HAP-1 (cell line): ENCODE data around the gene ZNF503.

Experiments
- DNase-seq, 2 experiments: peaks; one replicate each; pipeline ENCODE4 v3.0.0-alpha.2; 2016 to 2020; ENCODE audit warnings: low spot score in 2 of 2
- H3K27me3 ChIP-seq: fragments of 250-450 bp; sonication (Bioruptor Pico); 2 replicates; pipeline ENCODE4 v1.5.1; 2020; ENCODE audit warnings: low read depth, mild to moderate bottlenecking, moderate library complexity
- H3K36me3 ChIP-seq: fragments of 250-450 bp; sonication (Bioruptor Pico); replicated peaks from 2 replicates; pipeline ENCODE4 v1.5.1; 2020; ENCODE audit warnings: mild to moderate bottlenecking
- H3K4me1 ChIP-seq: fragments of 250-450 bp; sonication (Bioruptor Pico); 2 replicates; pipeline ENCODE4 v1.5.1; 2020; ENCODE audit warnings: mild to moderate bottlenecking
- H3K4me3 ChIP-seq: fragments of 250-450 bp; sonication (Bioruptor Pico); 2 replicates; pipeline ENCODE4 v1.5.1; 2020; ENCODE audit warnings: mild to moderate bottlenecking, moderate library complexity
- H3K9me3 ChIP-seq: fragments of 250-450 bp; sonication (Bioruptor Pico); 2 replicates; pipeline ENCODE4 v1.5.1; 2020; ENCODE audit warnings: mild to moderate bottlenecking, moderate library complexity
- in situ Hi-C: fragments of 300-500 bp; cut with MboI; formaldehyde crosslinking; loops from 3 replicates; pipeline ENCODE4 v1.14.3; 2020; ENCODE audit warnings: low sequenced_read_pairs, inconsistent platforms, mixed read lengths

ZNF503 gene

GRCh38 chr10:75398692-75399460 lies 2.7 kb downstream of the ZNF503 start:
- Histone ChIP-seq H3K4me3 (no peak overlapping the region), H3K9me3 (no peaks in the 10 kb centered on the region), H3K36me3 (peaks cover 4% of the 10 kb centered on the region), H3K4me1 (peaks cover 9% of the 10 kb centered on the region; the same call in 1 of the 2 replicates), H3K27me3 (peaks cover 10% of the 10 kb centered on the region)
- in situ Hi-C loops, result loop anchor here (25.0 kb wide), 1 partner anchor 638 kb away; no protein-coding TSS in a partner anchor
- no peak for DNase-seq

GRCh38 chr10:75398200-75398691 lies 3.3 kb downstream of the ZNF503 start:
- DNase-seq, result no peak
- Histone ChIP-seq H3K27me3 (peaks cover 14% of the 10 kb centered on the region), H3K4me1 (peaks cover 5% of the 10 kb centered on the region; the same call in 1 of the 2 replicates), H3K4me3 (no peak overlapping the region), H3K9me3 (no peaks in the 10 kb centered on the region), H3K36me3 (peaks cover 4% of the 10 kb centered on the region)
- in situ Hi-C loops, result loop anchor here (25.0 kb wide), 1 partner anchor 639 kb away; no protein-coding TSS in a partner anchor

- Histone ChIP-seq H3K9me3 (no peaks in the 10 kb centered on the region), H3K4me1 (no peaks in the 10 kb centered on the region; the same call in 1 of the 2 replicates), H3K36me3 (peaks cover 4% of the 10 kb centered on the region), H3K27me3 (peaks cover 18% of the 10 kb centered on the region), H3K4me3 (no peak overlapping the region)
- in situ Hi-C loops, result loop anchor here (25.0 kb wide), 1 partner anchor 640 kb away; no protein-coding TSS in a partner anchor
- DNase-seq, result no peak
Observed at GRCh38 chr10:75397496-75398199, 3.9 kb downstream of the ZNF503 start.

- Histone ChIP-seq H3K36me3 (peaks cover 4% of the 10 kb centered on the region), H3K27me3 (peaks cover 23% of the 10 kb centered on the region), H3K4me3 (no peak overlapping the region), H3K9me3 (no peaks in the 10 kb centered on the region), H3K4me1 (no peaks in the 10 kb centered on the region)
- DNase-seq, result no peak
- in situ Hi-C loops, result loop anchor here (25.0 kb wide), 1 partner anchor 640 kb away; no protein-coding TSS in a partner anchor
Observed at GRCh38 chr10:75396631-75397495, 4.7 kb downstream of the ZNF503 start.

- H3K4me3 ChIP-seq, result no peak overlapping the region
- H3K4me1 ChIP-seq, result no peaks in the 10 kb centered on the region
- in situ Hi-C loops, result loop anchor here (25.0 kb wide), 1 partner anchor 641 kb away; no protein-coding TSS in a partner anchor
- DNase-seq, result no peak
- H3K27me3 ChIP-seq, result peaks cover 28% of the 10 kb centered on the region
- H3K36me3 ChIP-seq, result peaks cover 4% of the 10 kb centered on the region
- no peaks in the 10 kb centered on the region for H3K9me3 ChIP-seq
Observed at GRCh38 chr10:75395932-75396630, 5.5 kb downstream of the ZNF503 start.

GRCh38 chr10:75395066-75395931 lies 6.3 kb downstream of the ZNF503 start:
- peaks cover 4% of the 10 kb centered on the region for H3K36me3 ChIP-seq
- H3K4me1 ChIP-seq, result no peaks in the 10 kb centered on the region
- peaks cover 28% of the 10 kb centered on the region for H3K27me3 ChIP-seq
- in situ Hi-C loops, result loop anchor here (25.0 kb wide), 1 partner anchor 642 kb away; no protein-coding TSS in a partner anchor
- DNase-seq, result peak; percentile 9 to 73
- H3K4me3 ChIP-seq, result no peak overlapping the region
- H3K9me3 ChIP-seq, result no peaks in the 10 kb centered on the region

- Histone ChIP-seq H3K9me3 (no peaks in the 10 kb centered on the region), H3K4me1 (no peaks in the 10 kb centered on the region), H3K27me3 (peaks cover 28% of the 10 kb centered on the region), H3K36me3 (peaks cover under 1% of the 10 kb centered on the region), H3K4me3 (no peak overlapping the region)
- DNase-seq, result no peak
- in situ Hi-C loops, result loop anchor here (25.0 kb wide), 1 partner anchor 643 kb away; no protein-coding TSS in a partner anchor
Observed at GRCh38 chr10:75394221-75394620, 7.3 kb downstream of the ZNF503 start.

- H3K27me3 ChIP-seq, result peaks cover 28% of the 10 kb centered on the region
Observed at GRCh38 chr10:75392744-75393143, 8.8 kb downstream of the ZNF503 start.

GRCh38 chr10:75392271-75392670 lies 9.3 kb downstream of the ZNF503 start:
- no peak for DNase-seq
- Histone ChIP-seq H3K27me3 (peaks cover 28% of the 10 kb centered on the region), H3K4me3 (no peak overlapping the region), H3K4me1 (no peaks in the 10 kb centered on the region), H3K36me3 (no peaks in the 10 kb centered on the region), H3K9me3 (no peaks in the 10 kb centered on the region)
- in situ Hi-C loops, result loop anchor here (25.0 kb wide), 1 partner anchor 645 kb away; no protein-coding TSS in a partner anchor

More at GRCh38 chr10:75392744-75393143, 8.8 kb downstream of the ZNF503 start:
- no peaks in the 10 kb centered on the region for H3K4me1 ChIP-seq
- in situ Hi-C loops, result loop anchor here (25.0 kb wide), 1 partner anchor 645 kb away; no protein-coding TSS in a partner anchor
- no peaks in the 10 kb centered on the region for H3K36me3 ChIP-seq
- no peak overlapping the region for H3K4me3 ChIP-seq
- H3K9me3 ChIP-seq, result no peaks in the 10 kb centered on the region
- no peak for DNase-seq

- no peak for DNase-seq
- H3K9me3 ChIP-seq, result no peaks in the 10 kb centered on the region
- in situ Hi-C loops, result loop anchor here (25.0 kb wide), 1 partner anchor 647 kb away; no protein-coding TSS in a partner anchor
- no peaks in the 10 kb centered on the region for H3K36me3 ChIP-seq
- no peak overlapping the region for H3K4me3 ChIP-seq
- peaks cover 30% of the 10 kb centered on the region for H3K27me3 ChIP-seq
- no peaks in the 10 kb centered on the region for H3K4me1 ChIP-seq
Observed at GRCh38 chr10:75390178-75390577, 11.4 kb downstream of the ZNF503 start.

- Histone ChIP-seq H3K4me3 (no peak overlapping the region), H3K4me1 (no peaks in the 10 kb centered on the region), H3K9me3 (no peaks in the 10 kb centered on the region), H3K36me3 (no peaks in the 10 kb centered on the region), H3K27me3 (peaks cover 17% of the 10 kb centered on the region)
- no peak for DNase-seq
- in situ Hi-C loops, result loop anchor here (25.0 kb wide), 1 partner anchor 649 kb away; no protein-coding TSS in a partner anchor
Observed at GRCh38 chr10:75388082-75388481, 13.5 kb downstream of the ZNF503 start.

- Histone ChIP-seq H3K36me3 (no peaks in the 10 kb centered on the region), H3K4me3 (no peak overlapping the region), H3K27me3 (peaks cover 13% of the 10 kb centered on the region), H3K9me3 (no peaks in the 10 kb centered on the region), H3K4me1 (no peaks in the 10 kb centered on the region)
- in situ Hi-C loops, result loop anchor here (25.0 kb wide), 1 partner anchor 651 kb away; no protein-coding TSS in a partner anchor
- no peak for DNase-seq
Observed at GRCh38 chr10:75386128-75386527, 15.4 kb downstream of the ZNF503 start.
